ENCODE measurements around the gene SMAD4. TPM values are rescaled to one million over a fixed set of nuclear protein-coding genes. Genes with fewer than 3 reads are reported as not detected.

Gene SMAD4
- total and polyA plus RNA-seq, 2 of the 13 experiments (the other 11 are each of a cell fraction or from before 2014, with no cell fraction given) = 70.2 to 72.0 TPM

- Histone ChIP-seq H3K4me1 (ENCODE audit: insufficient read depth, low read length) (peaks cover 31% of the 10 kb centered on the region), H3K9ac (ENCODE audit: insufficient read depth, low read depth, low read length) (no peak overlapping the region), H2AFZ (ENCODE audit: low read length) (no peak overlapping the region), H3K27me3 (ENCODE audit: control insufficient read depth in 1 of 2, insufficient read depth in 2 of 2, low read length in 2 of 2) (0 out of 5 replicates have a peak, but pooled peaks cover 0 to 1% of the 10 kb centered on the region in 2 experiments), H3K36me3 (replicated peaks in 1 of 2; ENCODE audit: control insufficient read depth in 1 of 2, insufficient read depth in 2 of 2, low read length in 2 of 2) (no peaks in the 10 kb centered on the region), H3K4me3 (replicated peaks in 1 of 3; ENCODE audit: insufficient read depth in 1 of 3, low read depth in 2 of 3, low read length in 3 of 3) (no peak overlapping the region), H3K4me2 (ENCODE audit: low read depth, low read length) (no peak overlapping the region), H4K20me1 (ENCODE audit: insufficient read depth, low read length) (no peaks in the 10 kb centered on the region), H3K27ac (ENCODE audit: extremely low read length, insufficient read depth, low read length) (no peak overlapping the region), H3K9me3 (ENCODE audit: low read length) (no peaks in the 10 kb centered on the region), H3K79me2 (ENCODE audit: insufficient read depth, low read length) (no peaks in the 10 kb centered on the region)
- BruUV-seq (replicated peaks) = no TSS peak
- intact Hi-C loops (cut with micrococcal nuclease; ENCODE audit: unreplicated experiment) = no loop called here
- in situ Hi-C loops (cut with HindIII; ENCODE audit: extremely low pct_ligation_motif_present, low pct_unique_long_range_greater_than_20kb) = no loop called here
- CTCF ChIA-PET (ENCODE audit: low intra/inter-chr PET ratio, low total read pairs) = no interaction called here
- DNase-seq (ENCODE audit: low spot score) (no peak), ATAC-seq (no peak), FAIRE-seq (no peak)
- TF ChIP-seq RBFOX2 (IDR thresholded peaks at IDR 0.05; ENCODE audit: low read depth, low read length) (no peak), CAMTA2 (CRISPR knock-in tag; IDR thresholded peaks at IDR 0.05; ENCODE audit: borderline replicate concordance) (no peak), ZNF329 (CRISPR knock-in tag; IDR thresholded peaks at IDR 0.05; ENCODE audit: low read depth) (no peak), ZBTB38 (CRISPR knock-in tag; IDR thresholded peaks at IDR 0.05) (no peak), TCF12 (IDR thresholded peaks at IDR 0.05) (no peak), TCF12 (CRISPR knock-in tag; IDR thresholded peaks at IDR 0.05) (no peak), PHF21A (CRISPR knock-in tag; IDR thresholded peaks at IDR 0.05) (no peak), ZNF34 (CRISPR knock-in tag; IDR thresholded peaks at IDR 0.05; ENCODE audit: borderline replicate concordance) (no peak), KDM3A (CRISPR knock-in tag; IDR thresholded peaks at IDR 0.05; ENCODE audit: low read depth) (no peak)
- POLR2A ChIA-PET = no interaction called here
These were observed 19.8 kb upstream of the SMAD4 start for GRCh38 chr18:51010218-51010617.

- H4K20me1 ChIP-seq (ENCODE audit: insufficient read depth, low read length) = no peaks in the 10 kb centered on the region
- no peaks in the 10 kb centered on the region for H3K79me2 ChIP-seq (ENCODE audit: insufficient read depth, low read length)
- no peak for FAIRE-seq
- in situ Hi-C loops (cut with HindIII; ENCODE audit: extremely low pct_ligation_motif_present, low pct_unique_long_range_greater_than_20kb) (no loop called here), intact Hi-C loops (cut with micrococcal nuclease; ENCODE audit: unreplicated experiment) (no loop called here)
- H3K36me3 ChIP-seq (replicated peaks in 1 of 2; ENCODE audit: control insufficient read depth in 1 of 2, insufficient read depth in 2 of 2, low read length in 2 of 2) = no peaks in the 10 kb centered on the region
- CTCF ChIA-PET (ENCODE audit: low intra/inter-chr PET ratio, low total read pairs) = no interaction called here
- no peak overlapping the region for H3K4me3 ChIP-seq (replicated peaks in 1 of 3; ENCODE audit: insufficient read depth in 1 of 3, low read depth in 2 of 3, low read length in 3 of 3)
- no peak overlapping the region for H3K27ac ChIP-seq (ENCODE audit: extremely low read length, insufficient read depth, low read length)
- H3K9me3 ChIP-seq (ENCODE audit: low read length) = no peaks in the 10 kb centered on the region
- 0 out of 5 replicates have a peak, but pooled peaks cover 0 to under 1% of the 10 kb centered on the region in 2 experiments for H3K27me3 ChIP-seq (ENCODE audit: control insufficient read depth in 1 of 2, insufficient read depth in 2 of 2, low read length in 2 of 2)
- no TSS peak for BruUV-seq (replicated peaks)
- H3K4me2 ChIP-seq (ENCODE audit: low read depth, low read length) = no peak overlapping the region
- H3K4me1 ChIP-seq (ENCODE audit: insufficient read depth, low read length) = peaks cover 19% of the 10 kb centered on the region
- H2AFZ ChIP-seq (ENCODE audit: low read length) = no peak overlapping the region
- POLR2A ChIA-PET = no interaction called here
- H3K9ac ChIP-seq (ENCODE audit: insufficient read depth, low read depth, low read length) = no peak overlapping the region
- no peak for ATAC-seq
- no peak for DNase-seq (ENCODE audit: low spot score)
- WGBS (ENCODE audit: low lambda C conversion rate) = 63% methylated on average over 3 of the region's 3 CpGs
- TF ChIP-seq SALL2 (CRISPR knock-in tag; IDR thresholded peaks at IDR 0.05) (no peak), MZF1 (CRISPR knock-in tag; IDR thresholded peaks at IDR 0.05; ENCODE audit: borderline replicate concordance) (no peak), CBFB (CRISPR knock-in tag; IDR thresholded peaks at IDR 0.05) (no peak), ZNF776 (CRISPR knock-in tag; IDR thresholded peaks at IDR 0.05) (no peak), ONECUT2 (CRISPR knock-in tag; IDR thresholded peaks at IDR 0.05) (no peak), ZNF124 (CRISPR knock-in tag; IDR thresholded peaks at IDR 0.05) (no peak), MIER2 (CRISPR knock-in tag; IDR thresholded peaks at IDR 0.05) (no peak), RAD21 (CRISPR knock-in tag; IDR thresholded peaks at IDR 0.05) (no peak), PATZ1 (CRISPR knock-in tag; IDR thresholded peaks at IDR 0.05) (no peak), MEIS2 (CRISPR knock-in tag; IDR thresholded peaks at IDR 0.05) (no peak), RCOR2 (CRISPR knock-in tag; IDR thresholded peaks at IDR 0.05) (no peak), ZNF225 (CRISPR knock-in tag; IDR thresholded peaks at IDR 0.05) (no peak)
These were observed 18.3 kb upstream of the SMAD4 start for GRCh38 chr18:51011709-51012108.
